ENCODE results near the gene ZNF441.
"Not testable (repeated sequence)": the region's sequence is repeated elsewhere in the genome, so short reads cannot be mapped to it uniquely, and the experiment has no call there.

The ZNF441 gene

DNA sequence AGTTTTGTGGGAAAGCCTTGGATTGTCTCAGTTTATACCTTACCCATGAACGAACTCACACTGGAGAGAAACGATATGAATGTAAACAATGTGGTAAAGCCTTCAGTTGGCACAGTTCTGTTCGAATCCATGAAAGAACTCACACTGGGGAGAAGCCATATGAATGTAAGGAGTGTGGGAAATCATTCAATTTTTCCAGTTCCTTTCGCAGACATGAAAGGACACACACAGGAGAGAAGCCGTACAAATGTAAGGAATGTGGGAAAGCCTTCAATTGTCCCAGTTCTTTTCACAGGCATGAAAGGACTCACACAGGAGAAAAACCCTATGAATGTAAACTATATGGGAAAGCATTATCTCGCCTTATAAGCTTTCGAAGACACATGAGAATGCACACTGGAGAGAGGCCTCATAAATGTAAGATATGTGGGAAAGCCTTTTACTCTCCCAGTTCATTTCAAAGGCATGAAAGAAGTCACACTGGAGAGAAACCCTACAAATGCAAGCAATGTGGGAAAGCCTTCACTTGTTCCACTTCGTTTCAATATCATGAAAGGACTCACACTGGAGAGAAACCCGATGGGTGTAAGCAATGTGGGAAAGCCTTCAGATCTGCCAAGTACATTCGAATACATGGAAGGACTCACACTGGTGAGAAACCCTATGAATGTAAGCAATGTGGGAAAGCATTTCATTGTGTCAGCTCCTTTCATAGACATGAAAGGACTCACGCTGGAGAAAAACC lies 39.7 kb downstream of the ZNF441 start:
- TF ChIP-seq CTCF (IDR thresholded peaks at IDR 0.05; ENCODE audit: low read depth, low read length) = no peak
- DNase-seq (ENCODE audit: extremely low read depth, low read depth) = no peak

GRCh38 chr19:11807099-11807380 lies 40.2 kb downstream of the ZNF441 start:
- TF ChIP-seq CTCF (IDR thresholded peaks at IDR 0.05; ENCODE audit: low read depth, low read length) = no peak
- no peak for DNase-seq (ENCODE audit: extremely low read depth, low read depth)

DNA sequence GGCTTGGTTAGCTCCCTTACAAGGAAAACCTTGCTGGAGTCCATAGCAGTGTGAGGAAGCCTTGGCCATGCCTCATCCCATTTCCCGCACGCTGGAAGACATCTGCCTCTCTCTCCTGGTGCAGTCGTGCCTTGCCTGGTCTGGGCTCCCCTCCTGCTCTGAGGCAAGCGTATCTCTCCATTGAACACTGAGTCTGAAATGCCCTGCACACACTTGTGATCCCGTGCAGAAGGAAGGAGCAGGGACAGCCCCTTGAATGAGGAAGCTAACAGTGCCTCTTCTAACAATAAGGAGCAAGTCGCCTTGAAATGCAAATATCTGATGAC lies 46.9 kb downstream of the ZNF441 start:
- DNase-seq (ENCODE audit: extremely low read depth, low read depth) = no peak
- TF ChIP-seq CTCF (IDR thresholded peaks at IDR 0.05; ENCODE audit: low read depth, low read length) = no peak

DNA sequence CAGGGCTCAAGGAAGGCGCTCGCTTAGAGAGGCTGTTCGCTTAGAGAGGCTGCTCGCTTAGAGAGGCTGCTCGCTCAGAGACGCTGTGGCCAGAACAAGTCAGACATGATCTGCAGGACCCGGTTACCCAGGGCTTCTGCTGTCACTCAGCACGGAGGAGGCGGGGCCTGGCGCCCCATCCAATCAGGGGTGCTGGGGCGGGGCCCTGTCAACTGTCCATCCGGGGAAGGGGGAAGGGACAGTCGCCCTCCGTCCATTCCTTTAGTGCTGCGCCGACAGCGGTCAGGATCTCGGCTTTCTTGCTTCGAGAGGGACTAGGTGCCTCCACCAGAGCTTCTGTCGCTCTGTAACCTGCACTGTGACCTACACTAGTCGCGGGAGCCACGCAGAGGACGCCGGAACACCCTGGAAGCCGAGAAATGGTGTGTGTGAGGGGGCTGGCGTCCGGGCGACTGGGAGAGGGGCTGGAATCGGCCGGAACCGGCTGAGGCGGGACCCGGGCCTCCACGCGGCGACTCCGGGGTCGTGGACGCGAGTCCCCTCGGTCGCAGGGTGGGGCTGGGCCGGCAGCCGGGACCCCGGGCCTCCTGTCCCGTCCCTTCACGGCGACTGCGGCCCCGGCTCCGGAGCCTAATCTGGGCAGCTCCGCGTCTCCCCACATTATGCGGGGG lies 47.4 kb downstream of the ZNF441 start, which contains the start of gene ZNF440:
TSS of gene ZNF440 (plus strand) at position 245 of the 671 bp plus-strand sequence. CDS start at position 420, 175 bp downstream.
- TF ChIP-seq CTCF (IDR thresholded peaks at IDR 0.05; ENCODE audit: low read depth, low read length) = no peak
- peak; percentile 72 for DNase-seq (ENCODE audit: extremely low read depth, low read depth)

- no peak for DNase-seq (ENCODE audit: extremely low read depth, low read depth)
- TF ChIP-seq CTCF (IDR thresholded peaks at IDR 0.05; ENCODE audit: low read depth, low read length) = no peak
These were observed 47.9 kb downstream of the ZNF441 start for GRCh38 chr19:11814700-11815035.

DNA sequence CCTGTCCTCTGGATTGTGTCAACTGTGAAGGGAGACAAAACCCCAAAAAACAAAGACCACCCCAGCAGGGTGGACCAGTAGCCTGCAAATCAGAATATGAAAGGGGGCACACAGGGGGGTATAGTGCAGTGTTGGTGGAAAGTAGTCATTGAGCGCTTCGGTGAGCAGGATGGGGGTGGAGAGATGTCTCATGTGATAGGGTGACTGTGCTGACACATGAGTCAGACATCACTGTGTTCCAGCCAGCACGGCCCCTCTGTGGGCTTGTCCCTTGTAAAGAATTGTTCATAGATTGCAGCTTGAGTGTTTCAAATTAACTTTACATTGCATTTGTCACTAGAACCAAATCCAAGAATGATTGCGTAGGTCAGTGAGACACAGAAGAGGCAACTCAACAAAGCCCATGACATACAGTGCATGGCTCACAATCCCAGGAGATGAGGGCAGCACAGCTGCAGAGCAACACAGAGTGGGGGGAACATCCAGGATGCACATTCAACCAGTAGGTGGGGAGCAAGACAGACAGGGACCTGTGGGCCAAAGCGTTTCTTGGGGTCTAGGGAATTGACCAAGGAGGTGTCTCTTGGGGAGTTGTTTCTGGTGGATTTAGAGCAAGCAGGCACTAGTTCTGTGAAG lies 54.8 kb downstream of the ZNF441 start:
- no peak for TF ChIP-seq CTCF (IDR thresholded peaks at IDR 0.05; ENCODE audit: low read depth, low read length)
- no peak for DNase-seq (ENCODE audit: extremely low read depth, low read depth)

- not testable (repeated sequence) for DNase-seq (ENCODE audit: extremely low read depth, low read depth)
These were observed 62.4 kb downstream of the ZNF441 start for GRCh38 chr19:11828957-11829876.
